HEK293 (cell line): ENCODE results near the gene SLC35E3.

Source experiments
- CTCF ChIA-PET: fragments of 350-600 bp; formaldehyde crosslinking; extraction: SDS; loops from one replicate; lab custom pipeline; 2021; ENCODE audit warnings: antibody characterized with exemption; lab: Yijun Ruan, JAX
- POLR2A ChIA-PET: fragments of 300-600 bp; formaldehyde crosslinking; extraction: SDS; loops from one replicate; lab custom pipeline; 2020; ENCODE audit warnings: antibody characterized with exemption, inconsistent platforms; lab: Yijun Ruan, JAX
- H3K27ac ChIP-seq: fragments of 200-500 bp; sonication (Bioruptor generic); 2 replicates; pipeline ENCODE4 v1.5.1; 2014; ENCODE audit warnings: low read depth, low read length, control low read depth, inconsistent platforms; ENCODE audit errors: extremely low read depth
- H3K36me3 ChIP-seq, 2 experiments: fragments of 200-500 bp in 1 of 2; sonication (Bioruptor generic) in 1 of 2; 1 replicate in 1 of 2; 2 replicates in 1 of 2; pipeline ENCODE4 v1.5.1; 2014 to 2017; ENCODE audit warnings: inconsistent platforms in 2 of 2, low read length in 2 of 2; ENCODE audit not compliant: control insufficient read depth in 2 of 2, insufficient read depth in 1 of 2
- H3K4me1 ChIP-seq: fragments of 200-500 bp; sonication (Bioruptor generic); 2 replicates; pipeline ENCODE4 v1.5.1; 2014; ENCODE audit warnings: mild to moderate bottlenecking, low read length, inconsistent platforms; ENCODE audit not compliant: control insufficient read depth, insufficient read depth
- H3K4me3 ChIP-seq: 2 replicates; pipeline ENCODE4 v1.5.1; 2011; ENCODE audit warnings: low read depth, mild to moderate bottlenecking, control low read depth, low read length, moderate library complexity
- H3K9me3 ChIP-seq: fragments of 200-500 bp; sonication (Bioruptor generic); 2 replicates; pipeline ENCODE4 v1.5.1; 2014; ENCODE audit warnings: low read depth, low read length, inconsistent platforms; ENCODE audit not compliant: control insufficient read depth, insufficient read depth
- EGR2 ChIP-seq: fragments of 450-650 bp; formaldehyde crosslinking; IDR thresholded peaks from 2 replicates; pipeline ENCODE4 v1.5.1; 2016; ENCODE audit warnings: low read depth, missing biosample characterization, missing genetic modification characterization
- KLF1 ChIP-seq: fragments of 450-650 bp; formaldehyde crosslinking; IDR thresholded peaks from 2 replicates; pipeline ENCODE4 v1.5.1; 2016; ENCODE audit warnings: missing biosample characterization, missing genetic modification characterization
- WT1 ChIP-seq: fragments of 450-650 bp; formaldehyde crosslinking; IDR thresholded peaks from 2 replicates; pipeline ENCODE4 v1.5.1; 2016; ENCODE audit warnings: missing biosample characterization, missing genetic modification characterization
- ZBTB48 ChIP-seq: fragments of 450-650 bp; formaldehyde crosslinking; IDR thresholded peaks from 2 replicates; pipeline ENCODE4 v1.5.1; 2016; ENCODE audit warnings: missing biosample characterization, missing genetic modification characterization
- ZNF112 ChIP-seq: fragments of 450-650 bp; formaldehyde crosslinking; IDR thresholded peaks from 2 replicates; pipeline ENCODE4 v1.5.0; 2017; ENCODE audit warnings: missing biosample characterization, missing genetic modification characterization
- ZNF140 ChIP-seq: fragments of 450-650 bp; formaldehyde crosslinking; IDR thresholded peaks from 2 replicates; pipeline ENCODE4 v1.5.1; 2016; ENCODE audit warnings: missing biosample characterization, missing genetic modification characterization
- ZNF146 ChIP-seq: fragments of 450-650 bp; formaldehyde crosslinking; IDR thresholded peaks from 2 replicates; pipeline ENCODE4 v1.5.1; 2016; ENCODE audit warnings: missing biosample characterization, missing genetic modification characterization
- ZNF19 ChIP-seq: fragments of 450-650 bp; formaldehyde crosslinking; IDR thresholded peaks from 2 replicates; pipeline ENCODE4; 2016; ENCODE audit warnings: missing biosample characterization, missing genetic modification characterization, low read depth
- ZNF501 ChIP-seq: fragments of 450-650 bp; formaldehyde crosslinking; IDR thresholded peaks from 2 replicates; pipeline ENCODE4 v1.5.1; 2016; ENCODE audit warnings: missing biosample characterization, missing genetic modification characterization
- ZNF529 ChIP-seq: fragments of 450-650 bp; formaldehyde crosslinking; IDR thresholded peaks from 2 replicates; pipeline ENCODE4 v1.5.1; 2017; ENCODE audit warnings: missing genetic modification characterization, missing biosample characterization; ENCODE audit not compliant: insufficient replicate concordance
- ZNF555 ChIP-seq: fragments of 450-650 bp; formaldehyde crosslinking; conservative IDR thresholded peaks from 2 replicates; pipeline ENCODE4 v1.5.1; 2017; ENCODE audit warnings: missing biosample characterization, mild to moderate bottlenecking, missing genetic modification characterization, inconsistent platforms
- ZNF558 ChIP-seq: fragments of 450-650 bp; formaldehyde crosslinking; IDR thresholded peaks from 2 replicates; pipeline ENCODE4 v1.5.1; 2016; ENCODE audit warnings: missing biosample characterization, missing genetic modification characterization
- ZNF660 ChIP-seq: fragments of 450-650 bp; IDR thresholded peaks from 2 replicates; pipeline ENCODE4 v1.5.1; 2018; ENCODE audit warnings: missing biosample characterization, mild to moderate bottlenecking, missing genetic modification characterization
- ZNF785 ChIP-seq: fragments of 450-650 bp; formaldehyde crosslinking; IDR thresholded peaks from 2 replicates; pipeline ENCODE4 v1.5.1; 2016; ENCODE audit warnings: missing biosample characterization, missing genetic modification characterization
- ZNF792 ChIP-seq: fragments of 450-650 bp; formaldehyde crosslinking; IDR thresholded peaks from 2 replicates; pipeline ENCODE4 v1.5.1; 2016; ENCODE audit warnings: missing biosample characterization, missing genetic modification characterization
- ZSCAN23 ChIP-seq: fragments of 450-650 bp; formaldehyde crosslinking; IDR thresholded peaks from 2 replicates; pipeline ENCODE4 v1.5.1; 2016; ENCODE audit warnings: missing biosample characterization, missing genetic modification characterization
- TF ChIP-seq, protein P1 (sequence below): fragments of 450-650 bp; formaldehyde crosslinking; conservative IDR thresholded peaks from 2 replicates; pipeline ENCODE4 v1.5.1; 2016; ENCODE audit warnings: low read depth, missing biosample characterization, missing genetic modification characterization
- TF ChIP-seq, protein P2 (sequence below): fragments of 450-650 bp; formaldehyde crosslinking; IDR thresholded peaks from 2 replicates; pipeline ENCODE4; 2016; ENCODE audit warnings: missing biosample characterization, missing genetic modification characterization
- TF ChIP-seq, protein P3 (sequence below): fragments of 450-650 bp; formaldehyde crosslinking; IDR thresholded peaks from 2 replicates; pipeline ENCODE4 v1.5.1; 2016; ENCODE audit warnings: missing biosample characterization, missing genetic modification characterization
- TF ChIP-seq, protein P4 (sequence below): fragments of 450-650 bp; formaldehyde crosslinking; IDR thresholded peaks from 2 replicates; pipeline ENCODE4 v1.5.1; 2016; ENCODE audit warnings: missing biosample characterization, missing genetic modification characterization

Gene SLC35E3

DNA sequence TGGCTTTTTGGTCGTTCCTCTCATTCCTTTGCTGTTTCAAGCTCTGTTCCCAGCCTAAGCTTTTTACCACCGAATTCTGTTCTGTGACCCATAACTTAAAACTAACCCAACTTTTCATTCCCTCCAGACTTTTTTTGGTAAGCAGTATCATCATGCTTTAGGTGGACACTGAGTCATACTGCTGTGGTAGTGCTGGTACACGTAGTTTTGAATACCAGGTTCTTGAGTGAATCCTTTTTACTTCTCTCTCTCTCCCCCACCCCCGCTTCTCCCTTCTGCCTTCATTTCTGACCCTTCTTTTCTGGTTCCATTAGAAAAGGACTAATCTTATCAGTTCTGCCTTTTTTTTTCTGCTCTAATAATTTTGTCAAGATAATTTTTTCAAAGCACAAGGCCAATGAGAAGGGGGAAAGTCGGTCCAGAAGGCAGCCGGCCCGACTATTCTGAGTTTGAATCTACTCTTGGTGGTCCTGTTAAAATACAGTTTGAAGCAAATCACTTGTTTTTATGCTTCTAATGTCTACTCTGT lies 59.7 kb downstream of the SLC35E3 start (continued):
- TF ChIP-seq, protein P1, sequence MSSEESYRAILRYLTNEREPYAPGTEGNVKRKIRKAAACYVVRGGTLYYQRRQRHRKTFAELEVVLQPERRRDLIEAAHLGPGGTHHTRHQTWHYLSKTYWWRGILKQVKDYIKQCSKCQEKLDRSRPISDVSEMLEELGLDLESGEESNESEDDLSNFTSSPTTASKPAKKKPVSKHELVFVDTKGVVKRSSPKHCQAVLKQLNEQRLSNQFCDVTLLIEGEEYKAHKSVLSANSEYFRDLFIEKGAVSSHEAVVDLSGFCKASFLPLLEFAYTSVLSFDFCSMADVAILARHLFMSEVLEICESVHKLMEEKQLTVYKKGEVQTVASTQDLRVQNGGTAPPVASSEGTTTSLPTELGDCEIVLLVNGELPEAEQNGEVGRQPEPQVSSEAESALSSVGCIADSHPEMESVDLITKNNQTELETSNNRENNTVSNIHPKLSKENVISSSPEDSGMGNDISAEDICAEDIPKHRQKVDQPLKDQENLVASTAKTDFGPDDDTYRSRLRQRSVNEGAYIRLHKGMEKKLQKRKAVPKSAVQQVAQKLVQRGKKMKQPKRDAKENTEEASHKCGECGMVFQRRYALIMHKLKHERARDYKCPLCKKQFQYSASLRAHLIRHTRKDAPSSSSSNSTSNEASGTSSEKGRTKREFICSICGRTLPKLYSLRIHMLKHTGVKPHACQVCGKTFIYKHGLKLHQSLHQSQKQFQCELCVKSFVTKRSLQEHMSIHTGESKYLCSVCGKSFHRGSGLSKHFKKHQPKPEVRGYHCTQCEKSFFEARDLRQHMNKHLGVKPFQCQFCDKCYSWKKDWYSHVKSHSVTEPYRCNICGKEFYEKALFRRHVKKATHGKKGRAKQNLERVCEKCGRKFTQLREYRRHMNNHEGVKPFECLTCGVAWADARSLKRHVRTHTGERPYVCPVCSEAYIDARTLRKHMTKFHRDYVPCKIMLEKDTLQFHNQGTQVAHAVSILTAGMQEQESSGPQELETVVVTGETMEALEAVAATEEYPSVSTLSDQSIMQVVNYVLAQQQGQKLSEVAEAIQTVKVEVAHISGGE (tag by site-specific recombination), result no peak
- no peak for TF ChIP-seq ZBTB48 (tag by site-specific recombination)
- TF ChIP-seq WT1 (tag by site-specific recombination), result no peak
- no peak for TF ChIP-seq ZNF660 (tag by site-specific recombination)
- TF ChIP-seq ZNF785 (tag by site-specific recombination), result no peak

DNA sequence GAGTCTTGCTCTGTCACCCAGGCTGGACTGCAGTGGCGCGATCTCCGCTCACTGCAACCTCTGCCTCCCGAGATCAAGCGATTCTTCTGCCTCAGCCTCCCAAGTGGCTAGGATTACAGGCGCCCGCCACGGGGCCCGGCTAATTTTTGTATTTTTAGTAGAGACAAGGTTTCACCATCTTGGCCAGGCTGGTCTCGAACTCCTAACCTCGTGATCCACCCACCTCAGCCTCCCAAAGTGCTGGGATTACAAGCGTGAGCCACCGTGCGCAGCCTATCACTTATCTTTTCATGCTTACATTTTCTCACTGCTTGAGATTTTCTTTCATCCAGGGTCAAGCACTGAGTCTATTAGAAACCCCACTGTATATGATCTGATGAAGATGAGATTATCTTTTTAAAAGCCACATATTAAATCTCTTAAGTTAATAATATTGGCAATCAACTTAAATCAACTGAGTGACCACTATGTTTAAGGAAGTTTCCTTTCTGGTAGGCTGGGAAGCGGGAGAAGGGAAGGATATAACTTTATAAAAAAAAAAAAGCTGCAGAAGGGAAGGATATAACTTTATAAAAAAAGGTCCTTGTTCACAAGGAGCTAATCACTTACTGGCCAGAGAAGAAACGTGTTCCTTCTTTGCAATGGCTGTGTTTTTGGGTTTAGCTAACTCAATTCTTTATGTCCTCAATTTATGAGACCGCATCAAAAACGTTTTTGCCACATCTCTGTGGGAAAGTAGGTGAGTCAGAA lies 60.7 kb downstream of the SLC35E3 start:
- no peak overlapping the region for H3K27ac ChIP-seq
- CTCF ChIA-PET, result interaction anchor here (1.5 kb wide), 1 partner anchor 24 kb away, joined by 7 read pairs; no protein-coding TSS in a partner anchor
- TF ChIP-seq ZNF501 (tag by site-specific recombination) (no peak), KLF1 (no peak), ZNF146 (tag by site-specific recombination) (no peak), ZNF529 (tag by site-specific recombination) (no peak), ZNF140 (tag by site-specific recombination) (no peak), ZNF792 (no peak), ZNF19 (tag by site-specific recombination) (no peak), ZNF555 (tag by site-specific recombination) (no peak), EGR2 (tag by site-specific recombination) (no peak), ZNF112 (tag by site-specific recombination) (no peak), ZNF558 (no peak), ZSCAN23 (tag by site-specific recombination) (no peak)
- TF ChIP-seq, protein P2, sequence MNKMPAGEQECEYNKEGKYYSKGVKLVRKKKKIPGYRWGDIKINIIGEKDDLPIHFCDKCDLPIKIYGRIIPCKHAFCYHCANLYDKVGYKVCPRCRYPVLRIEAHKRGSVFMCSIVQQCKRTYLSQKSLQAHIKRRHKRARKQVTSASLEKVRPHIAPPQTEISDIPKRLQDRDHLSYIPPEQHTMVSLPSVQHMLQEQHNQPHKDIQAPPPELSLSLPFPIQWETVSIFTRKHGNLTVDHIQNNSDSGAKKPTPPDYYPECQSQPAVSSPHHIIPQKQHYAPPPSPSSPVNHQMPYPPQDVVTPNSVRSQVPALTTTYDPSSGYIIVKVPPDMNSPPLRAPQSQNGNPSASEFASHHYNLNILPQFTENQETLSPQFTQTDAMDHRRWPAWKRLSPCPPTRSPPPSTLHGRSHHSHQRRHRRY, result no peak
- TF ChIP-seq, protein P3, sequence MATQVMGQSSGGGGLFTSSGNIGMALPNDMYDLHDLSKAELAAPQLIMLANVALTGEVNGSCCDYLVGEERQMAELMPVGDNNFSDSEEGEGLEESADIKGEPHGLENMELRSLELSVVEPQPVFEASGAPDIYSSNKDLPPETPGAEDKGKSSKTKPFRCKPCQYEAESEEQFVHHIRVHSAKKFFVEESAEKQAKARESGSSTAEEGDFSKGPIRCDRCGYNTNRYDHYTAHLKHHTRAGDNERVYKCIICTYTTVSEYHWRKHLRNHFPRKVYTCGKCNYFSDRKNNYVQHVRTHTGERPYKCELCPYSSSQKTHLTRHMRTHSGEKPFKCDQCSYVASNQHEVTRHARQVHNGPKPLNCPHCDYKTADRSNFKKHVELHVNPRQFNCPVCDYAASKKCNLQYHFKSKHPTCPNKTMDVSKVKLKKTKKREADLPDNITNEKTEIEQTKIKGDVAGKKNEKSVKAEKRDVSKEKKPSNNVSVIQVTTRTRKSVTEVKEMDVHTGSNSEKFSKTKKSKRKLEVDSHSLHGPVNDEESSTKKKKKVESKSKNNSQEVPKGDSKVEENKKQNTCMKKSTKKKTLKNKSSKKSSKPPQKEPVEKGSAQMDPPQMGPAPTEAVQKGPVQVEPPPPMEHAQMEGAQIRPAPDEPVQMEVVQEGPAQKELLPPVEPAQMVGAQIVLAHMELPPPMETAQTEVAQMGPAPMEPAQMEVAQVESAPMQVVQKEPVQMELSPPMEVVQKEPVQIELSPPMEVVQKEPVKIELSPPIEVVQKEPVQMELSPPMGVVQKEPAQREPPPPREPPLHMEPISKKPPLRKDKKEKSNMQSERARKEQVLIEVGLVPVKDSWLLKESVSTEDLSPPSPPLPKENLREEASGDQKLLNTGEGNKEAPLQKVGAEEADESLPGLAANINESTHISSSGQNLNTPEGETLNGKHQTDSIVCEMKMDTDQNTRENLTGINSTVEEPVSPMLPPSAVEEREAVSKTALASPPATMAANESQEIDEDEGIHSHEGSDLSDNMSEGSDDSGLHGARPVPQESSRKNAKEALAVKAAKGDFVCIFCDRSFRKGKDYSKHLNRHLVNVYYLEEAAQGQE (tag by site-specific recombination), result no peak
- TF ChIP-seq, protein P4, sequence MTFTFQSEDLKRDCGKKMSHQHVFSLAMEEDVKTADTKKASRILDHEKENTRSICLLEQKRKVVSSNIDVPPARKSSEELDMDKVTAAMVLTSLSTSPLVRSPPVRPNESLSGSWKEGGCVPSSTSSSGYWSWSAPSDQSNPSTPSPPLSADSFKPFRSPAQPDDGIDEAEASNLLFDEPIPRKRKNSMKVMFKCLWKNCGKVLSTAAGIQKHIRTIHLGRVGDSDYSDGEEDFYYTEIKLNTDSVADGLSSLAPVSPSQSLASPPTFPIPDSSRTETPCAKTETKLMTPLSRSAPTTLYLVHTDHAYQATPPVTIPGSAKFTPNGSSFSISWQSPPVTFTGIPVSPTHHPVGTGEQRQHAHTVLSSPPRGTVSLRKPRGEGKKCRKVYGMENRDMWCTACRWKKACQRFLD (tag by site-specific recombination), result no peak
- TF ChIP-seq, all 188 proteins: peak for 0
- H3K4me1 ChIP-seq, result no peaks in the 10 kb centered on the region; the same call in 1 of the 2 replicates
- POLR2A ChIA-PET, result interaction anchor here (0.6 to 2.7 kb wide), 4 partner anchors 22 to 60 kb away, joined by 3 to 61 read pairs (median 4); partner anchors contain the start of gene SLC35E3
- H3K36me3 ChIP-seq, result peaks cover 20 to 22% of the 10 kb centered on the region in 2 experiments
- H3K4me3 ChIP-seq, result no peak overlapping the region
- no peaks in the 10 kb centered on the region for H3K9me3 ChIP-seq
